ENCODE measurements around the gene FMNL2.

FMNL2 gene

DNA sequence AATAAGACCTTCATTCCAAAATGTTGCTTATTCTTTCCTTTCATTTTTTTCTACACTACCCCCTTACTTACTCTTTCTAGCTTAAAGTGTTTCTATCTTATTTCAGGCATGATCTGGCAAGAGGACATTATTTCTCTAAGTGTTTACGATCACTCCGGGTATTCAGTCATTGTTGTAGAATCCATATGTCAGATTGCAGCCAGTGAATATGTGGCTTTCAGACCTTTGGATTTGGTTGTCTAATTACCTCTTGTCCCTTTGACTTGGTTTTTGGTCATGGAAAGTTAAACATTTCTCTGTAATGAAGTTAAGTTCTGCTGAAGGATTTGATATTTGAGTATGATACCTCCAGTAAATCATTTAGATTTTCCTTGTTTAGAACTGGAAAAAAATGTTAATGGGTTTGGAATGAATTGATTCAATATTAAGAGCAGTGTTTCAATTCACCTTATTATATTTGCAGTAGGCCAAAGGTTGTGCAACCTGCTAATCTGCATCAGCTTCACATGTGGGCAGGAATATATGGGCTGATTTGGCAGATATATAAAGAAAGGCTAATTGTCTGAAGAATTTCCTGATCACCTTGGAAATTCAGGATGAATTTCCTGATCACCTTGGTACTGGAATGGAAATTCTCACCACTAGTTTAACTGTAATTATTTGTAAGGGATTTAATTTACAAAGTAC is 227.4 kb downstream of the FMNL2 start:
- no peak for DNase-seq

DNA sequence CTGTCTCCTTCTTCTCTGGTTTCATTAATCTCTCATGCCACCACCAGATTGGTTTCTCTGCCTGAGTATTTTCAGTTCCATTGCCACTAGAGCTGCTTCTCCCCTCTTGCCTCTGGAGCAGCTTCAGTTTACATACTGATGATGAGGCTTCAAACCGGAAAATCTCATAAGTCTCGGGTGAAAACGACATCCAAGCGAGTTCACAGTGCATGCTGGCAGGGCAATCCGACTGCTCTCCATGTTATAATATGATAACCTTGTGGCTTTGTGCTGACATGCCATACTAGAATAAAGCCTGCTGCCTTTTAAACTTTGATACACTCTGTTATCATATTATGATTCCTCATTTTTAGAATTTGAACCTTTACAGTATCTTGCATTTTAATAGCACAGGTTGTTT is 228.8 kb downstream of the FMNL2 start:
- DNase-seq, result no peak

DNA sequence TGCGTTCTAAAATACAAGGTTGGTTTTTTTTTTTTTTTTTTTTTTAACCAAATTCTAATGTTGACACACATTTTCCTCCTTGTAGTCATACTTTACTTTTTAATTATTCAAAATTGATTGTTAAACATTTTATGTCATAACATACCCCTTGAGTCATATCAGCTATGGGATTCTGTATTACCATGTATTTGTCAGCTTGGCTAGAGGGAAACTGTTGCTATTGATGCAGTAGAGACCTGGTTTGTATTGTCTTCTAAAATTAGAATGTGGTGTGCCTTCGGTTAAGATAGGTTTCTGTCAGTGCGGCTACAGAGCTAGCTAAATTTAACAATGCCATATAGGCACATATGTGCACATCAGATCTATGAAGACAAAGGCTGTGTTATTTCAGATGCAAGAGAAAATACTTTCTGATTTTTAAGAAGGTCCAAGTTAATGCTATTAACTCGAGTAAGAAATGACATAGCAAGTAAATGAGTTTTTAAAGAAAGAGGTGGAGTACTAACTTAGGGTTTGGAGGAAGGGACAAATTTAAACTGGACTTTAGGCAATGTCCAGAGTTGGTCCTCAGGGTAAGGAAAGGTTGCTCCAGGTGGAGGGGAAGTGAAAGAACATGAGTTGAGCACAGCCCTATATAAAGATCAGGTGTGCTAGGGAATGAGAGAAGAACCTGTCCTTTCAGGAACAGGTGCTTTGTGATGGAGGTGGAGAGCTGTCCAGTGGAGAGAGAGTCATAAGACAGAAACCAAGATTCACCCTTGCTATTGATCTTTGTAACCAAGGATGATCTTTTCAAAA is 230.0 kb downstream of the FMNL2 start:
- no peak for DNase-seq

DNA sequence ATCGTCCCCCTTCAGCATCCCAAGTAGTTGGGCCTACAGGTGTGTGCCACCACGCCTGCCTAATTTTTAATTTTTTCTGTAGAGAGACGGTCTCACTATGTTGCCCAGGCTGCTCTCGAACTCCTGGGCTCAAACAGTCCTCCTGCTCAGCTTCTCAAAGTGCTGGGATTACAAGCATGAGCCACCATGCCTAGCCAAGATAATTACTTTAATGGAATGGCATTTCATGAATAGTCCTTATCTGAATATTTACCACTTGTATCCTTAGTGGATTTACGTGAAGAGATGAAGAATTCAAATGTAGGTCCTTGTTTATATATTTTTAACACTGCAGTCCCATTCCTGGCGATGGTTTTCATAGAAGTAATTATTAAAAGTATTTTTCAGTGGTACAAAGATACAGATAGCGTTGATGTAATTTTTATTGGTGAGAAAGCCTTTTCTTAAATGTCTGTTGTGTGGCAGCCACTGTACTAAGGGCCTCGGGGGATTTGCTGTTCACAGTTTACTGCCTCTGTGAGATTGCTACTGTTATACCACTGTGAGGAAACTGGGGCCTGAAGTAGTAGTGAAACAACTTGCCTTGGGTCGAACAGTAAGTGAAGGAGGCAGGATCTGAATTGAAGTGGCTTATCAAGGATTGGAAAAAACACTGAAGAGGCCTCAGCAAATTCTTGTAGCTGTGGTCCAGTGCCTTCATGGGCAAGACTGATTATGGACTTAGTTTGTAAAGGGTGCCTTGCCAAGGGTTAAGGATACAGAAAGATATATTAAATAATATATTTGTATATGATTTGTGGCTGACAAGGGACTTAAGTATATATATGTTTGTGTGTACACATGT is 231.1 kb downstream of the FMNL2 start:
- DNase-seq, result no peak

DNA sequence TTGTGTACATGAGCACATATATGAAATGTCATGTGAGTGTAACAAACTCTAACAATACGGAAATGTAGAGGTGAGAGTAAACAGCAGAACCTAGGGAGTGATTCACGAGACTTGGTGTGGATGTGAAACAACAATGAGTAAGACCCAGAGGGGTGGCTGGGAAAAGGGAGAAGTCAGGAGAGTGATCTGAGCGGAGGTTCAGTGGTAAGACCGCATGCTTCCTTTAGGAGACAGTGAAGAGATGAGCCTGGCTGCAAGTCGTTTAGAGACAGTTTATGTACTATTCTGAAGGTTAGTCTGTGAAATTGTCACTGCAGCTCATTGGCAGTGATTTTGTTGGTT is 231.7 kb downstream of the FMNL2 start:
- no peak for DNase-seq

DNA sequence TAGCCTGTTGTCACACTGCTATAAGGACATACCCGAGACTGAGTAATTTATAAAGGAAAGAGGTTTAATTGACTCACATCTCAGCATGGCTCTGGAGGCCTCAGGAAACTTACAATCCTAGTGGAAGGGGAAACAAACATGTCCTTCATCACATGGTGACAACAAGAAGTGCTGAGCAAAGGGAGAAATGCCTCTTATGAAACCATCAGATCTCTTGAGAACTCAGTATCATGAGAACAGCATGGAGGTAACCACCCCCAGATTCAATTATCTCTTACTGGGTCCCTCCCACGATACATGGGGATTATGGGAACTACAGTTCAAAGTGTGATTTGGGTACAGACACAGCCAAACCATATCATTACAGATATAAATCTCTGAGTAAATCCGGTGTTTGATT is 233.6 kb downstream of the FMNL2 start:
- no peak for DNase-seq

DNA sequence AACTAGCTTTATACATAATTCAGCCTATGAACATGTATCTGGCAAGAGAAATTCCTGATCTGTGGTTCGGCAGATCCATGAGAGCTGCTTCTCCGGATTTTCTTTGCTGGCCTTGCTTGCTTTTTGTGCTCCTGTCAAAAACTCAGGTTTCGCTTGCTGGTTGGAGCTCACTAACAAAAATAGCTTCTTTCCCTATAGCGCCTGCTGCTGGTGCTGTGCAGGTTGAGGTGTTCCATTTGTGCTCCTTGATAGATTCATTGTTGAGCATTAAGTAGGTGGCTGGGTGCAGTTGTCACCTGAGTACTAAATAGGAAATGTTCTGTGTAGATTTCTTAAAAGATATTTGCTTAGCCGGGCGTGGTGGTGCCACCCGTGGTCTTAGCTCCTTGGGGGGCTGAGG is 234.2 kb downstream of the FMNL2 start:
- no peak for DNase-seq

DNA sequence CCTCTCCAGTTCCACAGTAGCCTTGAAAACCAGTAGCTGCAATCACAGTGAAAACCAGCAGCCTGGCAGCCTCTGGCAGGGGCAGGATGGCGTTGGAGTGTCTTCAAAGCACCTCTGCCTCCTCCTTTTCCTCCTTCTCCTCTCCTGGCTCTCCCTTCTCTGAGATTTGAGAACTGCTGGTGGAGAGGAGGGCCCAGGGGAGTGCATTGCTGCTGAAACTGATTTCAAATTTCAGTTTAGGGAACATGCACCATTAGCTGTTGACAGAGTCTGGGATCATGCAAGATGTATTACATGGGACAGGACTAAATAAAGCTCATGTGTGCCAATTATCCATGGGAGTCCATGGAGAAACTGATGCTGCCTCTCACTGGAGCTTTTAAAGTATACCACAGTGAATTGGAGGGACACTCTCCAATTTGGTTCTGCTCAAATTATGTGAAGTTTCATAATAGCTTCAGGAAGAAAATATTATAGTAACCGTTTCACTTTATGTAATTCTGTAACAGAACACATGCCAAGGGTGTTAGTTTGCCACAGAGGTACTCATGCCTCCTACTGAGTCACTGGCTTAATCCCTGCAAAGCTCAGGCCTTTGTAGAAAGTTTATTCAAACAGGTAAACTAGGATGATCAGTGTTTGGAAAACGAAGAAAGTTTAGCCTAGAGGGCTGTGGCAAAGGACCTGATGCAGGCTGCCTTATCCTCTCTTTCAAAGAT is 236.2 kb downstream of the FMNL2 start:
- no peak for DNase-seq

DNA sequence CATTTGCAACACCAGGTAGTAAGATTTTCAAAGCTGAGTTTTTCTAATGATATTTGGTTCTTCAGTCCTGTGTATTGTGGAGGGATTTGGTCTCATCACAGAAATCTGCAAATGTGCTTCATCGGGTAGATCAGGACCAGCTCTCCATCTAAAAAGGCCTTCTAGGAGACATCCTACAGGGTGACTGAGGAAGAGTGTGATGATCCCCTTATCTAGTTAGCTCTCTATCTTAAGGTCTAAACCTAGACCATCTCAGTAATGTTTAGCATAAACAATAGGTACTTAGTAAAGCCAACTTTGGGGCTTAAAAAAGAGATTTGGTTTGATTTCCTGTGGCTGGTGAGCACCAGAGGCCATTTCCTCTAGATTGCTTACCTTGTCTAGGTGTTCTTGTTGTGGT is 237.1 kb downstream of the FMNL2 start:
- DNase-seq, result no peak

DNA sequence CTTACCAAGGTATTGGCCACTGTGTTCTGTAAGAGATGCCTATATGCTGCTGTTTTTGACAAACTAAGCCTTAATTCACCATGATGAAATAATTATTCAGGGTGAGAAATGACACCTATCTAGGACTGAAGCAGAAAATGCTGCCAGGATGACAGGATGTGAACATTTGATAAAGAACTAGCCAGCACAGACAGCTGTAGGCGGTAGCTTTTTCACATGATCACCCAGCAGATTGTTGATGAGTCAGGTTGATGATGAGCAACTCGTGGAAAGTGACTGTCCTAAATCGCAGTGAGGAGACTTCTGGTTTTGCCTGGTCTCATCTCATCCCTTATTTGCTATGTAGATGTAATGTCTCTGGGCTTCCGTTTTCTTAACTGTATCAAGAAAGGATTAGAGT is 238.2 kb downstream of the FMNL2 start:
- no peak for DNase-seq

DNA sequence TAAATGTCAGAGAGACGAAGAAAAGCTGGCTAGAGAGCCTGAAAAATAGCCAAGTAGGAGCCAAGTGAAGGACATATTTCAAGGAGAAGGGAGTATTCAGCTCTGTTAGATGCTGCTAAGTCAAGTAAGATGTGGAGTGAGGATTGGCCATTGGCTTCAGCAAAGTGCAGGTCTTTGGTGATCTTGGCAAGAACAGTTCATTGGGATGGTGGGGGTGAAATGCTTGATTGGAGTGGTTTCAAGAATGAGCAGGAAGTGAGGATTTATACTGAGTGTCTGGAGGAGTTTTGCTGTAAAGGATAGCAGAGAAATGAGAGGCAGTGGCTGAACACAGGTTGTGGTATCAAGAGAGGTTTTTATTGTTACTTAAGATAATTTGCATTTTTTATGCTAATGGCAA is 242.6 kb downstream of the FMNL2 start:
- no peak for DNase-seq

DNA sequence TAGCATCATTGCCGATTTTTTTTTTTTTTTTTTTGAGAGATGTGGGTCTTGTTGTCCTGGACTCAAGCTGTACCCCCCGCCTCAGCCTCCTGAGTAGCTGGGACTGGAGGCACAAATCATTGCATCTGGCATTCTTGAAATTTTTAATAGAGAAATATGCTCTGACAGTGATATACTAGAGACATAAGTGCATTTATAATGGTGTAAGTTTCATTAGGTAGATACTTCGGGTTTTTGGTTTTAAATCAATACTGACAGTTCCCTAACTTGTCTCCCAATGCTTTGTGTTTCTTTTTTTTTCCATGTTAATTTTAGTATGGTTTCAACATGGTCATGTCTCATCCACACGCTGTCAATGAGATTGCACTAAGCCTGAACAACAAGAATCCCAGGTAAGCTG is 243.6 kb downstream of the FMNL2 start:
- DNase-seq, result no peak

DNA sequence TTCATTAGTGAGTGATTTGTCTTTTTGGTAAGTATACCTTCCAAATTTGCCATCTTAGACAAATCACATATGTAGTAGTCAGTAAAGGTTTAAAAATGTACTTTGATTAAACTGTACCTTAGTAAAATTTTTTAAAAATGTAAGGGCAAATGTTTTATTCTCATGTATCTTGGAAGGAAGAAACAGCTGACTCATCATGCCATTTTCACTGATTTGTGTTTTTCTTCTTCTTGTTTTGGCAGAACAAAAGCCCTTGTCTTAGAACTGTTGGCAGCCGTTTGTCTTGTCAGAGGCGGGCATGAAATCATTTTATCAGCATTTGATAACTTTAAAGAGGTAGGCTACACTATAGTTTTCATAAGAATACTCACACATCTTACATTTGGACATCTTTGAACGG is 245.7 kb downstream of the FMNL2 start:
- DNase-seq, result no peak

DNA sequence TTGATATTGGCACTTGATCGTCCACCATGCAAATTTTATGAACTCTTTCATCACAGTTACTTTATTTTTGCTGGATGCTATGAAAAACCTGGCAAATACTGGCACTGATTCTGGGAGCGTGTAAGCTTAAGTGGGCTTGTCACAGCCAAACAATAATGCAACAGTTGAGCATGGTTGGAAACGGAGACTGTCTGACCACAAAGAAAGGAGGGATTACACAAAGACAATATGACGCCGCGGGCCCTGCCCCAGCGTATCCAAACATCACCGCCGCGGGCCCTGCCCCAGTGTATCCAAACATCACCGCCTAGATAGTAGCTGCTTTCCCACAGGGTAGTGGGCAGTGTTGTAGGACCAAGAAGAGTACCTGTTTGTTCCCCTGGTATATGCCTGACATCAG is 246.4 kb downstream of the FMNL2 start:
- DNase-seq, result no peak

DNA sequence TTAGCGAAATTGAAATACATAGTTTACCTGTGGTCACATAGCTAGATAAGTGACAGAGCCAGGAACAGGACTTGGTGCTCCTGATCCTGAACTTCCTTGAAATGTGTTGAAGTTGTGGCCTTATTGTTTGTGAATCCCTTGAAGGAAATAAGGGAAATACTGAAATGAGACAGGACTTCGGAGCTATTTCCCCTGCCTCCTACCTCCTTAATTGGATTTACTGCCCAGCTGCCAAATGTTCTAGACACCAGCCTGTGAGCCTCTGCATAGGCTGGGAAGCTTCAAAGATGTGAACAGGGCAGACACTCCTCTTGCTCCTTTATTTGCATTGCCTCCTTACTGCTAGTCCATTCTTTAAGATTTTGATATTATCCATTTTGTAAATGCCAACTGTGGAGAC is 247.1 kb downstream of the FMNL2 start:
- DNase-seq, result no peak

DNA sequence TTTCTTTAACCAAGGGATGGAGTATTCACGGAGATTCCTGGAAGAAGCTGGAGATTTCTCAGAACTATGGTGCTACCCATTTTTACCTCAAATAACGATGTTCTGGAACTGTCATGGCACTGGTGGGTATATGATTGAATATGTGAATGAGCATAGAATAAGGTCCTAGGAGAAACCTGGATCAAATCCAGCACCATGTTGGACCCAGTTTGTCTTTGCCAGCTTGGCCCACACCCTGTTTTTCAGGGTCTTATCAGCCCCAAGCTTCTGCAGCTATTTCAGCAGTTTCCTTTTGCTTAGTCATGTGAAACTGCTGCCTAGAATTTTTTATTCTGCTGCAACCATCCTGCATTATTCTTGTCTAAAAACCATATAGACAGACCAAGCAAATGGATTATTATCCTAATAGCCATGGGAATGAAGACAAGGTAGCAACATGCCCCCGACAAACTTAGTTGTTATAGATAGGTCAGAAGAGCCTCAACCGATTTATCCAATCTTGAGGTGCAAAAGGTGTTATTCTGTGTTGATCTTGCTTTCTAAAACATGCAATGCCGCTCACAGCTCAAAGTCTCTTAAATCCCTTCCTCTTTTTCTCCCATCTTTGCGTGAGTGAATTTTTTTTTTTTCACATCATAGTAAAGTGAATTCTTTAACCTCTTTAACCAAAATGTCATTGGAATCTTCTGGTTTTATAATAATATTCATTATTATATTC is 248.7 kb downstream of the FMNL2 start:
- DNase-seq, result no peak

DNA sequence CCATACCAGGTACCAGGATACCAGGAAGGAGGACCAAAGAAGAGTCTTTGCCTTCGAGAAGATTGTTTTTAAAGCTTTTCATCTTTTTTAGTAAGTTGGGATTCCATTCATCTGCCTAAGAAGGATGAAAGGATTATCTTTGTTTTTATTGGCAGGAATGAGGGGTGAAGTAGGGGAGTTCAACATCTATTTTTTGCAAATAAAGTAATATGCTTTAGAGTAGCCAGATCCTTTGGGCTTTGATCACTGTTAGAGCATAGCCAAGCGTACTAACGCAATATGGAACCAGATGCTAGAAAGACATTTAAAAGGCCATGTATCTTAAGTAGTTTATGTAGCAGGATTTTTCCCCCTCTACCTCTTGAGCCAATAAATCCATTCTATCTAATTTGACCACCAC is 249.3 kb downstream of the FMNL2 start:
- DNase-seq, result no peak

DNA sequence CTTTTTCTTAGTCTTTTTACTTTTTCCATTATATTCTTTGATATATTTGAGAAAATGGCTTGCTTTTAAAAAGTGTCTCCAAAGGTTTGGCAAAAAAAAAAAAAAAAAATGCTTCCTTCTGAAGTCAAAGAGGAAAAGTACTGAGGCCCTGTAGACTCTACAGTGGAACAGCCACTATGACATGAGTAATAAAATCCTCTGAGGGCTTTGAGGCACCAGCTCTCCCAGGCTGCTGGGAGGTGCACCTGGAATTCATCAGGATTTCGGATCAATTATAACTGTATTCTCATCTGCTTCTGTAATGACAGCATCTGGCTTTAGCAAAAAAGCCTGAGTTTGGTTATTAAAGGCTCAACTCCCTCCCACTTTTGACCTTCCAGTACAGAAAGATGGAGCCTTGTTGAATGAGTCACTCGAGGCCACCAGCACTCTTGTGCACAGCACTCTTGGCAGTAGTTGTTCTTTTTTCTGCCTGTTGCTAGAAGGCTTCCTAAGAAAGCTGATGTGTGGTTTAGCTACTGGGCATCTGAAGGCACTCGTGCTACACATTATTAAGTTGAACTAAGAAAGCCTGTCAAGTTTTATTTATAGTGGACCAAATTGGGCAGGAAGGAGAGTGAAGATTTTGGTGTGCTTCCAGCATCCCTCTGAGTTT is 251.0 kb downstream of the FMNL2 start:
- DNase-seq, result no peak

DNA sequence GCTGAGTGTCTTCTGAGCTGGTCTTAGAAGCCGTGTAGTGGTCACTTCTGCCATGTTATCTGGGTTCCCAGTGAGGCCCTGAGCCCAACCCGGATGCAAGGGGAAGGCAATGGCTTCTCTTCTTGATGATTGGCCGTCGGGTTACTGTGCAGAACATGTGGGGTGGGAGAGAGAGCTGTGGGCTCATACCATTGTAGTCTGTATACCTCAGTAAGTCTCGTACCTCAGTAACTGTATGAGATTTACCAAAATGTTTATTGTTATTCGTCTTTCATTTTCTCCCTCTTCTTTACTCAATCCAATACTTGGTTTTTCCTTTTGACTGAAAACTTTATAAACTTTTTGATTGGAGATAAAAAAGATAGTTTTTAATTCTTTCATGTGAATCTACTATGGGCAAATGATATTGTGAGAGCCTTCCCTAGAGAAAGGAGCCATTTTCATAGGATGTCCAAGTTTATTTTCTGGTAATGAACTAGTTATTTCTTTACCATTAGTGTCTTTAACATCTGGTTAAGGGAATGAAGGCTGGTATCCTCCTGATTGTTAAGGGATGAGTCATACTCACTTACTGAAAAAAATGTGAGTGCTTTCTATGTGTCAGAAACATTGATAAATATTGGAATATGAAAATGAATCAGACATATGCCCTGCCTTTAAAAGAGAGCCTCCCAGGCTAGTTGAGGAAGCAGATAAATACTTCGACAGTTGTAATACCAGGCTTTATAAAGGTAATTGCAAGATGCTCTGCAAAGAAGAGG is 252.4 kb downstream of the FMNL2 start:
- DNase-seq, result no peak

DNA sequence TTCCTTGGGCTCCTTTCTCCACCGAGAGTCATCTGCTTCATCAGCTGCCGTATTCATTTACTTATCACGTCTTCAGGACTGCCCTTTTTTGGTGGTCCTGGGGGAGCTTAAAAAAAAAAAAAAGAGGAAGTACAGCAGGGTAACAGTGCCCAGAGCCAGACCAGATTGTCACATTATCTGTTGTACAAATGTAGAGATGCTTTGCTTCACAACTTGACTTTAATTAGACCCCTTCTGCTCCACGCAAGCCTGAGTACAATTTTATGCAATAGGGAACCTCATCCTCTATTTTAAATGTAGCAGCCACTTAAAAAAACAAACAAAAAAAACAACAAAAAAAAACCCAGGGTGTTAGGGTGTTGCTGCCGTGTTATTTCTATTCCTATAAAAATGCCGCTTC is 254.0 kb downstream of the FMNL2 start:
- no peak for DNase-seq

All from activated CD4-positive, alpha-beta T cell treated with anti-CD3 and anti-CD28 coated beads, Interleukin-2, amount 50 U/mL, for 1 hour (primary cell).